HG03342 (cell line): ENCODE measurements around the gene LARP4B.

Experiments used
- ATAC-seq: cut with Tn5 transposase; IDR thresholded peaks from one replicate; pipeline ENCODE4 v1.9.1; 2021; ENCODE audit warnings: mild to moderate bottlenecking, moderate library complexity; ENCODE audit not compliant: unreplicated experiment

The LARP4B gene

GRCh38 chr10:926075-926698 lies 5.3 kb downstream of the LARP4B start:
- ATAC-seq, result no peak

GRCh38 chr10:924524-924859 lies 7.0 kb downstream of the LARP4B start:
- no peak for ATAC-seq

- ATAC-seq, result no peak
These were observed 7.5 kb downstream of the LARP4B start for GRCh38 chr10:923844-924523.

- ATAC-seq, result no peak
These were observed 9.8 kb downstream of the LARP4B start for GRCh38 chr10:921471-922414.

GRCh38 chr10:920450-920849 lies 11.1 kb downstream of the LARP4B start:
- no peak for ATAC-seq

- ATAC-seq, result no peak
These were observed 12.0 kb downstream of the LARP4B start for GRCh38 chr10:919481-919880.

GRCh38 chr10:917999-918398 lies 13.5 kb downstream of the LARP4B start:
- ATAC-seq, result no peak

GRCh38 chr10:917416-917720 lies 14.1 kb downstream of the LARP4B start:
- ATAC-seq, result no peak

GRCh38 chr10:916716-917415 lies 14.6 kb downstream of the LARP4B start:
- ATAC-seq, result no peak

- ATAC-seq, result no peak
These were observed 21.7 kb downstream of the LARP4B start for GRCh38 chr10:909831-910230.

GRCh38 chr10:905972-906371 lies 25.5 kb downstream of the LARP4B start:
- ATAC-seq, result no peak

GRCh38 chr10:905503-905902 lies 26.0 kb downstream of the LARP4B start:
- no peak for ATAC-seq

GRCh38 chr10:904403-904802 lies 27.1 kb downstream of the LARP4B start:
- ATAC-seq, result no peak

- no peak for ATAC-seq
These were observed 33.4 kb downstream of the LARP4B start for GRCh38 chr10:898141-898540.

- no peak for ATAC-seq
These were observed 34.5 kb downstream of the LARP4B start for GRCh38 chr10:896982-897381.

- ATAC-seq, result no peak
These were observed 36.2 kb downstream of the LARP4B start for GRCh38 chr10:895324-895723.

- ATAC-seq, result no peak
These were observed 52.6 kb downstream of the LARP4B start for GRCh38 chr10:878895-879294.

- ATAC-seq, result no peak
These were observed 53.2 kb downstream of the LARP4B start for GRCh38 chr10:878333-878759.

GRCh38 chr10:876438-876837 lies 55.1 kb downstream of the LARP4B start:
- ATAC-seq, result no peak

- ATAC-seq, result no peak
These were observed 58.5 kb downstream of the LARP4B start for GRCh38 chr10:873020-873419.

GRCh38 chr10:871951-872403 lies 59.5 kb downstream of the LARP4B start:
- no peak for ATAC-seq
